B cell (primary cell): Measurements from ENCODE around the gene TTLL11.

Experiments used
- EZH2 ChIP-seq: IDR thresholded peaks from 2 replicates; pipeline ENCODE4 v1.6.1; 2012; ENCODE audit warnings: borderline replicate concordance, low read depth, mild to moderate bottlenecking, moderate library complexity, low read length; ENCODE audit not compliant: insufficient read depth, poor library complexity, severe bottlenecking
- TF ChIP-seq, protein P1 (sequence below): fragments of 200-600 bp; IDR thresholded peaks from one replicate; pipeline ENCODE4 v1.8.0; 2022; ENCODE audit warnings: antibody characterized with exemption, mild to moderate bottlenecking

DNA sequence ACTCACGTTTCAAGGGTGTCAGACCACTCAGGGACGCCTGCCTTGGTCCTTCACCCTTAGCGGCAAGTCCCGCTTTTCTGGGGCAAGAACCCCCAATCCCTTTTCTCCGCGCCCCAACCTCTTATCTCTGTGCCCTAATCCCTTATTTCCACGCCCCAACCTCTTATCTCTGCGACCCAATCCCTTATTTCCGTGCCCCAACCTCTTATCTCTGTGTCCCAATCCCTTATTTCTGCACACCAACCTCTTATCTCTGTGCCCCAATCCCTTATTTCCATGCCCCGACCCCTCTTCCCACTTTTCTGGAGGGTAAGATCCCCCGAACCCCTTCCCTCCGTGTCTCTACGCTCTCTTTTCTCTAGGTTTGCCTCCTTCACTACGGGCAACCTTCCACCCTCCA is 302.3 kb downstream of the TTLL11 start:
- TF ChIP-seq, protein P1, sequence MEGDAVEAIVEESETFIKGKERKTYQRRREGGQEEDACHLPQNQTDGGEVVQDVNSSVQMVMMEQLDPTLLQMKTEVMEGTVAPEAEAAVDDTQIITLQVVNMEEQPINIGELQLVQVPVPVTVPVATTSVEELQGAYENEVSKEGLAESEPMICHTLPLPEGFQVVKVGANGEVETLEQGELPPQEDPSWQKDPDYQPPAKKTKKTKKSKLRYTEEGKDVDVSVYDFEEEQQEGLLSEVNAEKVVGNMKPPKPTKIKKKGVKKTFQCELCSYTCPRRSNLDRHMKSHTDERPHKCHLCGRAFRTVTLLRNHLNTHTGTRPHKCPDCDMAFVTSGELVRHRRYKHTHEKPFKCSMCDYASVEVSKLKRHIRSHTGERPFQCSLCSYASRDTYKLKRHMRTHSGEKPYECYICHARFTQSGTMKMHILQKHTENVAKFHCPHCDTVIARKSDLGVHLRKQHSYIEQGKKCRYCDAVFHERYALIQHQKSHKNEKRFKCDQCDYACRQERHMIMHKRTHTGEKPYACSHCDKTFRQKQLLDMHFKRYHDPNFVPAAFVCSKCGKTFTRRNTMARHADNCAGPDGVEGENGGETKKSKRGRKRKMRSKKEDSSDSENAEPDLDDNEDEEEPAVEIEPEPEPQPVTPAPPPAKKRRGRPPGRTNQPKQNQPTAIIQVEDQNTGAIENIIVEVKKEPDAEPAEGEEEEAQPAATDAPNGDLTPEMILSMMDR = no peak
- TF ChIP-seq EZH2 = no peak
